ENCODE results near the gene VTN.

DNA sequence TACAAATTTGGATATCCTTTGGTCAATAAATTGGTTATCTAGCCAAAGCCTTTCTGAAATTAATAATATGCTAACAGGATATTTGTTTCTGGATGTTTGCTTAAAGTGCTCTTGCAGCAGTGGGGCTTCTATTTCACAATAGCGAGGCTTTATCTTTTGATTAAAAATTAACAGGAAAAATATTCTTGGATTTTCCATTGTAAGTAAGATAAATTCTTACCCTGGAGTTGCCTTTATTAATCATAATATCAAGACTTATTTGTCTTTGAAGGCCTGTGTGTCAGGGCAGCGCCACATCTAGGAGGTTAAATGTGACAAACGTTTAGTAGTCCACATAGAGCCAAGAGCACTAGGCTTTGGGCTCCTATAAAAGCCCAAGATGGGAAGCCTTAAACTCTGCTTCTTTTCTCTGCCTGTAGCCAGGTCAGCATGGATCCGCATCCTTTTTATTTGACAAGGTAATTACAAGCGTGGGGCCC is 45.8 kb downstream of the VTN start:
- no peak for TF ChIP-seq CTCF (IDR thresholded peaks at IDR 0.05; ENCODE audit: low read length)
- no peak for TF ChIP-seq EZH2 (IDR thresholded peaks at IDR 0.05; ENCODE audit: borderline replicate concordance, low read length)

Measured in OCI-LY1 (cell line).